Sigmoid colon (tissue), 4 donors: Measurements from ENCODE around the gene SPAG16.

Experiments
- EP300 ChIP-seq, 4 donors: sonication (generic); formaldehyde crosslinking; IDR thresholded peaks; one replicate each; pipeline ENCODE4 v1.6.1; 2017; ENCODE audit warnings: antibody characterized with exemption in 4 of 4
- POLR2A ChIP-seq, 2 donors: fragments of 450-650 bp; IDR thresholded peaks; one replicate each; pipeline ENCODE4 v1.6.1; 2016; ENCODE audit warnings: antibody characterized with exemption in 2 of 2, mild to moderate bottlenecking in 2 of 2, moderate library complexity in 2 of 2
- POLR2AphosphoS5 ChIP-seq, 4 donors: sonication (generic); formaldehyde crosslinking; IDR thresholded peaks; one replicate each; pipeline ENCODE4 v1.6.1; 2017; ENCODE audit warnings: antibody characterized with exemption in 4 of 4
- TF ChIP-seq, protein P1 (sequence below), 4 experiments: fragments of 450-650 bp in 3 of 4; fragments of 200-600 bp in 1 of 4; IDR thresholded peaks; one replicate each; pipeline ENCODE4 v1.5.1; 2016 to 2019; ENCODE audit warnings: antibody characterized with exemption in 4 of 4, mild to moderate bottlenecking in 3 of 4, moderate library complexity in 2 of 4

- TF ChIP-seq, protein P1, sequence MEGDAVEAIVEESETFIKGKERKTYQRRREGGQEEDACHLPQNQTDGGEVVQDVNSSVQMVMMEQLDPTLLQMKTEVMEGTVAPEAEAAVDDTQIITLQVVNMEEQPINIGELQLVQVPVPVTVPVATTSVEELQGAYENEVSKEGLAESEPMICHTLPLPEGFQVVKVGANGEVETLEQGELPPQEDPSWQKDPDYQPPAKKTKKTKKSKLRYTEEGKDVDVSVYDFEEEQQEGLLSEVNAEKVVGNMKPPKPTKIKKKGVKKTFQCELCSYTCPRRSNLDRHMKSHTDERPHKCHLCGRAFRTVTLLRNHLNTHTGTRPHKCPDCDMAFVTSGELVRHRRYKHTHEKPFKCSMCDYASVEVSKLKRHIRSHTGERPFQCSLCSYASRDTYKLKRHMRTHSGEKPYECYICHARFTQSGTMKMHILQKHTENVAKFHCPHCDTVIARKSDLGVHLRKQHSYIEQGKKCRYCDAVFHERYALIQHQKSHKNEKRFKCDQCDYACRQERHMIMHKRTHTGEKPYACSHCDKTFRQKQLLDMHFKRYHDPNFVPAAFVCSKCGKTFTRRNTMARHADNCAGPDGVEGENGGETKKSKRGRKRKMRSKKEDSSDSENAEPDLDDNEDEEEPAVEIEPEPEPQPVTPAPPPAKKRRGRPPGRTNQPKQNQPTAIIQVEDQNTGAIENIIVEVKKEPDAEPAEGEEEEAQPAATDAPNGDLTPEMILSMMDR (IDR thresholded peaks at IDR 0.05): no peak
- no peak for TF ChIP-seq EP300 (IDR thresholded peaks at IDR 0.05)
- no peak for TF ChIP-seq POLR2A (IDR thresholded peaks at IDR 0.05)
- no peak for TF ChIP-seq POLR2AphosphoS5 (IDR thresholded peaks at IDR 0.05)
These were observed 1081.3 kb downstream of the SPAG16 start for GRCh38 chr2:214365549-214365948.
